HepG2 (cell line): Measurements from ENCODE around the gene KRTAP12-3. TPM values are rescaled to one million over a fixed set of nuclear protein-coding genes. Genes with fewer than 3 reads are reported as not detected.
A peak's percentile ranks its signal among the peaks of the same experiment; 100 is the strongest.

Experiments
- CENPBD1 ChIP-seq: sonication (generic); formaldehyde crosslinking; IDR thresholded peaks from 2 replicates; pipeline ENCODE4 v1.8.0; 2022; ENCODE audit warnings: missing genetic modification reagents, low read depth, mild to moderate bottlenecking, borderline replicate concordance
- EHMT2 ChIP-seq: fragments of 200-600 bp; sonication (generic); IDR thresholded peaks from 2 replicates; pipeline ENCODE4 v1.7.0; 2017; ENCODE audit warnings: antibody characterized with exemption, low read depth, low read length, borderline replicate concordance
- ETV6 ChIP-seq: sonication (generic); formaldehyde crosslinking; conservative IDR thresholded peaks from 2 replicates; pipeline ENCODE4 v1.4.0; 2020; ENCODE audit warnings: missing genetic modification reagents
- FOXA1 ChIP-seq, 2 experiments: fragments of 450-650 bp in 1 of 2; sonication (generic) in 1 of 2; formaldehyde crosslinking in 1 of 2; IDR thresholded peaks; 2 replicates each; pipeline versions ENCODE4 v1.4.0 to v1.6.1; 2016 to 2020; ENCODE audit warnings: missing genetic modification reagents in 1 of 2
- GTF3A ChIP-seq: sonication (generic); formaldehyde crosslinking; conservative IDR thresholded peaks from 2 replicates; pipeline ENCODE4 v1.4.0; 2020; ENCODE audit warnings: mild to moderate bottlenecking, missing genetic modification reagents
- HNF1A ChIP-seq, 2 experiments: sonication (generic) in 1 of 2; formaldehyde crosslinking in 1 of 2; IDR thresholded peaks; 2 replicates each; pipeline versions ENCODE4 v1.4.0 to v1.6.1; 2016 to 2020; ENCODE audit warnings: borderline replicate concordance in 1 of 2, low read depth in 1 of 2, mild to moderate bottlenecking in 1 of 2, missing genetic modification reagents in 1 of 2
- MYPOP ChIP-seq: sonication (generic); formaldehyde crosslinking; IDR thresholded peaks from 2 replicates; pipeline ENCODE4 v1.8.1; 2023; ENCODE audit warnings: mild to moderate bottlenecking, moderate library complexity, missing genetic modification reagents
- PAX8 ChIP-seq: sonication (generic); formaldehyde crosslinking; IDR thresholded peaks from 2 replicates; pipeline ENCODE4 v1.8.0; 2022; ENCODE audit warnings: mild to moderate bottlenecking, missing genetic modification reagents, borderline replicate concordance
- SNAPC4 ChIP-seq: sonication (generic); formaldehyde crosslinking; IDR thresholded peaks from 2 replicates; pipeline ENCODE4 v1.4.0; 2020; ENCODE audit warnings: mild to moderate bottlenecking, missing genetic modification reagents
- ZBTB4 ChIP-seq: sonication (generic); formaldehyde crosslinking; IDR thresholded peaks from 2 replicates; pipeline ENCODE4 v1.4.0; 2020; ENCODE audit warnings: missing genetic modification reagents, mild to moderate bottlenecking, borderline replicate concordance
- ZNF121 ChIP-seq: sonication (generic); formaldehyde crosslinking; IDR thresholded peaks from 2 replicates; pipeline ENCODE4 v1.5.0; 2020; ENCODE audit warnings: mild to moderate bottlenecking, missing genetic modification reagents
- ZNF562 ChIP-seq: sonication (generic); formaldehyde crosslinking; IDR thresholded peaks from 2 replicates; pipeline ENCODE4 v1.8.0; 2022; ENCODE audit warnings: missing genetic modification reagents, borderline replicate concordance
- polyA plus RNA-seq, 8 experiments: library from polyadenylated mRNA; depleted of rRNA in 3 of 8; stranded (reverse) in 7 of 8; unstranded in 1 of 8; fragments of >200 nt; fragmentation: Illumina TruSeq in 4 of 8; extraction: Trizol in 4 of 8; gene quantifications; 2 replicates each; pipeline versions ENCODE4 v1.2.1 to v1.2.3, GENCODE V29; 2011 to 2016; ENCODE audit warnings: low read depth in 4 of 8, missing spikeins in 1 of 8, mixed read lengths in 1 of 8; ENCODE audit not compliant: insufficient read depth in 1 of 8
- total RNA-seq, 5 experiments: library from RNA; depleted of rRNA; stranded (reverse); fragments of >200 nt; fragmentation: Illumina TruSeq; extraction: Trizol; gene quantifications; 2 replicates each; pipeline ENCODE4 v1.2.3, GENCODE V29; 2016; ENCODE audit warnings: low read depth in 1 of 5

Gene KRTAP12-3
- total and polyA plus RNA-seq, 2 of the 13 experiments (the other 11 are each of a cell fraction or from before 2014, with no cell fraction given) = not detected

- TF ChIP-seq SNAPC4 (CRISPR knock-in tag) (no peak), ZBTB4 (CRISPR knock-in tag) (no peak), HNF1A (IDR thresholded peaks at IDR 0.05; ENCODE audit: low read depth) (no peak), HNF1A (CRISPR knock-in tag; IDR thresholded peaks at IDR 0.05; ENCODE audit: borderline replicate concordance) (no peak), MYPOP (CRISPR knock-in tag) (0 out of 2 replicates have a peak, but pooled peaks have one; percentile 53), CENPBD1 (CRISPR knock-in tag) (no peak), PAX8 (CRISPR knock-in tag) (no peak), ETV6 (CRISPR knock-in tag) (no peak), ZNF562 (no peak), GTF3A (CRISPR knock-in tag) (no peak), EHMT2 (no peak), FOXA1 (IDR thresholded peaks at IDR 0.05) (no peak), FOXA1 (CRISPR knock-in tag; IDR thresholded peaks at IDR 0.05) (peak; percentile 9; the same call in 1 of the 2 replicates), ZNF121 (CRISPR knock-in tag) (no peak)
Measured at GRCh38 chr21:44702973-44703730, 45.4 kb downstream of the KRTAP12-3 start (continued).
